SIG-M5 (cell line): Measurements from ENCODE around the gene CDC73.
"Not testable (repeated sequence)": the region's sequence is repeated elsewhere in the genome, so short reads cannot be mapped to it uniquely, and the experiment has no call there.

Experiments
- DNase-seq: peaks from one replicate; lab custom pipeline; 2025; lab: John Stamatoyannopoulos, UW

The CDC73 gene

DNA sequence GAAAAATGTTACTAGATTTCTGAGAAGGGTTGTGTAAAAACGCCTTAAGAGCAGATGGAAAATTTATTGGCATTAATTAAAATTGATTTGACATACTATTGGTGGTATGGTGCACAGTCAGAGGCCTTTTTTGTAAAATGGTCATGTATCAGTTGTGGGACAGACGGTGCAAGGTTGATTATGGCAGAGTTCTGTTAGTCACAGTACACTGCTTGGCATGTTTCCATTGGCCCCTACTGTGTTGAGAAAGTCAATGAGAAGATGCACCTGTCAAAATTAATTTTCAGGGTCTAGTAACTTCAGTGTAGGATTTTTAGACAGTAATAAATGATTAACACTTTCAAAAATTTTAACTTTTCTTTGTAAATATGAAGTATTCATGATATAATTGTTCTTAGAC is 60.2 kb downstream of the CDC73 start:
- no peak for DNase-seq

- DNase-seq = no peak
Measured at GRCh38 chr1:193183019-193183627, 61.3 kb downstream of the CDC73 start.

- DNase-seq = no peak
Measured at GRCh38 chr1:193184776-193185175, 62.9 kb downstream of the CDC73 start.

GRCh38 chr1:193185211-193185610 is 63.4 kb downstream of the CDC73 start:
- DNase-seq = no peak

DNA sequence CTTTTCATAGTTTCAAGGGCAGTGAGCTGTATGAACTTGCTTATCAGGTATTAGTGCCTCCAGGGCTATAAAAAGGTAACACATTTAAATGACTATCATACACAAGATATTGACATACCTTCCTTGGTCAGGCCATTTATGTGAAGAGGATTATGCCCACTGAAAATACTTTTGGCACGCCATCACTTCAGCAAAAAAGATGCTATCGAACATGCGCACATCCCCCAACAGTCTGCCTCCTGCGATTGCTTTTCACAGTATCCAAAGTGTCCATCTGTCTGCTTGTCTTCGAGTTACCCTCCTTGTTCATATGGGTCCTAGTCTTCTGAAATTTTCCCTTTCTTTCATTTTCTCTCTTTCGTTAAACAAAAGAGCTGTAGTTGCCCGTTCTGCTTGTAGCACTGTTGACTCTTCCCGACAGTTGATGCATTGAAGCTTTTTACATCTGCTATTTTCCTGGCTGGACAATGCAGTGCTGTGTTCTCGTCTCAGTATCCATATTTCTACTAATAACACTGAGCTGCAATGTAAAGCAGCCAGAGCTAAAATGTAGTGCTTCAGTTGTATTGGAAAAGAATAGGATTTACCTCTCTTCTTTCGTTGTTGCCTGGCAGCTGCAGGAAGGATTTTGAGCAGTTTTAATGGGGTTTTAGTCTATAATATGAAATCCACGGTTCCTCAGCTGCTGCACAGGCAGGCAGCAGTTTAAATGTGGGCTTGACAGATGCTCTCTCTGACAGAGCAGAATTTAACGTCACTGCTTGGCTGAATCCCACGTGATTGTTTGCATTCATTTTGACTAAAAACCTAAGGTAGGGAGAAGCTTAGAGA is 64.3 kb downstream of the CDC73 start, which contains the start of gene B3GALT2:
TSS of gene B3GALT2 (minus strand) at position 713 of the 831 bp plus-strand sequence. CDS start 5,051 bp downstream, outside the sequence.
- DNase-seq = no peak

DNA sequence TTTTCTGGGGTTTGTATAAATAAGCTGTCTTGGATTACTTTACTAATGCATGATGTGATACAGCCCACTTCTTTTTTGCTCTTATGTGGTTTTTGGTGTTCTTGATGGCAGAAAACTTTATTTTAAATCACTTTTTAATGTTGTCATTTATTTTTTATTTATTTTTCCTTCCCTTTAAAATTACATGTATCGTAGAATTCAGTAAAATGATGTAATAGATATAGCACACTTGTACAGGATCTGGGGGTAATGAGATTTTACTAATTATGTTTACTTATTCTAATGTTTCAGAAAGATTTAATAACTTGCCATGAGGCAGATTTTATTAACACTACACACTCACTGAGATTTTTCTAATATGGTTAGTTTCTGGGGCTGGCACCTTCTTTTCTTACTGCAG is 65.3 kb downstream of the CDC73 start:
- DNase-seq = no peak

DNA sequence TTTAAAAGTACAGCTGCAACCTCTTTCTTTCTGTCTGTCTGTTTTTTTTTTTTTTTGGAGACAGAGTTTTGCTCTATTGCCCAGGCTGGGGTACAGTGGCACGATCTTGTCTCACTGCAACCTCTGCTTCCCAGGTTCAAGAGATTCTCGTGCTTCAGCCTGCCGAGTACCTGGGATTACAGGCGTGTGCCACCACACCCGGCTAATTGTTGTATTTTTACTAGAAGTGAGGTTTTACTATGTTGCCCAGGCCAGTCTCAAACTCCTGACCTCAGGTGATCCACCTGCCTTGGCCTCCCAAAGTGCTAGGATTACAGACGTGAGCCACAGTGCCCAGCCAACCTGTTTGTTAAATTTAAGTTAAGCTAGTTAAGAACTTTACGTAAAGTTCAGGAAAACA is 67.1 kb downstream of the CDC73 start:
- not testable (repeated sequence) for DNase-seq

- no peak for DNase-seq
Measured at GRCh38 chr1:193189442-193190095, 67.7 kb downstream of the CDC73 start.

DNA sequence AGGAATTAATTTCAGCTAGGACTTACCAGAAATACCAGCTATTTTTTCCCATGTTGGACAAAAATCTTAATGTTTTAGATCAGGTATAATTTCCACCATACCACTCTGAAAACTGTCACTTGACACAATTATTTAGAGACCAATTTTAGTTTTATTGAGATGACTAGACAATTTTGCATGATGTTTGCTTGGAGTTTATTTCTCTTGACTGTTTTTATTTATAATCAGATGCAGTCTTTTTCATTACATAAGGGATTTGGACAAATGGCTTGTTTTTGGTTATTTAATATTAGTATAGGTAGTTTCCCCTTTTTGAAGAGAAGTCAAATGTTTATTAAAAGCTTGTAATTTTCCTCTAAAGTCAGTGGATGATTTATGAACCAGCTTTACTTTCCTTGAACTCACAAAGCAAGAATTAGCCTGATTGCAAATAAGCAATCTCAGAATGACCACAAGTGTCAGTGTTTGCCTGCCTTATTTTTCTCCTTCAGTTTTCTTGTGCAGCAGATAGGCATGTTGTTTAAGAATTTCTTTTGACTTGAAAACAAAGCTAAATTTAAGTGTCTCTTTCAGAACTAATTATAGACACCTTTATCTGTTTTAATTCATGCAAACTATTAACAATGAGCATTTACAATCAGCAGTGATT is 68.4 kb downstream of the CDC73 start:
- DNase-seq = no peak

DNA sequence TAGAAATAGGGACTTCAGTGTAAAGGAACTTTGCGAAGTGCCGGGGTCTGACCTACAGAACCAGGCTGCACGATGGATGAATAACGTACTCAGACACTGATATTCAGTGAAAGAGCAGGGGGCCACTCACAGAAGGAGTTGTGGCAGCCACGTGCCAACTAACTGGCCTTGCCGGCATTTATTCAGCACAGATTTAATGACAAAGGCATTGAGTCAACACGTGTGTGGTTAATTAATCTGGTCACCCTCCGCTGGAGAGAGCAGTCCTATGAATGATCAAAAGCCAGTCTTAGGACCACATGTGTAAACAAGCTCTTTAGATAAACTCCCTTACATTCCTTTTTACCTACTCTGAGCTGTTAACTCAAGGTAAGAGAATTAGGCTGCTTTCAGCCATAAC is 70.8 kb downstream of the CDC73 start:
- no peak for DNase-seq

DNA sequence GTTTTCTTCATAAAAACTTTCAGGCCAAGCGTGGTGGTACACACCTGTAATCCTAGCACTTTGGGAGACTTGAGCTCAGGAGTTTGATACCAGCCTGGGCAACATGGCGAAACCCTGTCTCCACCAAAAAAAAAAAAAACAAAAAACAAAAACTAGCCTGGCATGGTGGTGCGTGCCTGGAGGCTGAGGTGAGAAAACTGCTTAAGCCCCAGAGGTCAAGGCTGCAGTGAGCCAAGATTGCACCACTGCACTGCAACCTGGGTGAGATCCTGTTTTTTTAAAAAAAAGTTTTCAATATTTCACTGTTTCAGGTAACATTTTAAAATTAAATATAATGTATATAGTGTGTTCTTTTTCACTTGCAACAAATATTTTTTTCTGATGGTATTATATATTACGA is 78.1 kb downstream of the CDC73 start:
- DNase-seq = no peak

DNA sequence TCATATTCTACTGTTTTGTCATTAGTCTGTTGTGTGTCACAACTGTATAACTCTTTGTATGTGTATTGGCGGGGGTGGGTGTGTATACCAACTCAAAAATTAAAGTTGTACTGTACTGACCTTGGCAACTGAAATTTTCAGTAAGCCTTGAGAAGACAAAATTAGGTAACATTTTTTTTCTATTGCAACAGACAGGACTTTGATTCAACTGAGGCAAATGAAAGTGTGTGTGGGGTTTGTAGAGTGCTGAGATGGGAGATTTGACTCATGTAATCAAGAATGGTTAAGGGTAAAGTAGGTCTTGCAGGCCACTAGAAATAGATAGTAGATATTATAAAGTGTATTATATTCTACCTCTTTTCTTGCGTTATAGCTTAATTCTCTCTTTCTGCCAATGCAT is 79.2 kb downstream of the CDC73 start:
- DNase-seq = no peak

DNA sequence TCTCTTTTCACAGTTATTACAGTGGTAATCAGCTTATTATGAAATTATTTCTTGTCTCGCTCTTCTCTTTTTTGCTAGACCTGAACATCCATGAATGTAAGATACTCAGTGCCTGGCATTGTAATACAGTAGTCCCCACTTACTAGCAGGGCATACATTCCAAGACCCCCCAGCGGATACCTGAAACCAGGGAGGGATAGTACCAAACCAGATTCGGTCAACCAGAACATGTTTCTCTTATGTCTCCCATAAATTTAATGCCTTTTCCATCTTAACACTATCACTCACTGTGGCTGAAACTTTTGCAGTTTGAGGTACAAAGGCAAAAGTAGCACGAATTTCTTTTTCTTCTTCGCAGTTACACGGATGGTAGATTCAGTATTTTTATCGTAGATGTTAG is 89.2 kb downstream of the CDC73 start:
- DNase-seq = no peak

DNA sequence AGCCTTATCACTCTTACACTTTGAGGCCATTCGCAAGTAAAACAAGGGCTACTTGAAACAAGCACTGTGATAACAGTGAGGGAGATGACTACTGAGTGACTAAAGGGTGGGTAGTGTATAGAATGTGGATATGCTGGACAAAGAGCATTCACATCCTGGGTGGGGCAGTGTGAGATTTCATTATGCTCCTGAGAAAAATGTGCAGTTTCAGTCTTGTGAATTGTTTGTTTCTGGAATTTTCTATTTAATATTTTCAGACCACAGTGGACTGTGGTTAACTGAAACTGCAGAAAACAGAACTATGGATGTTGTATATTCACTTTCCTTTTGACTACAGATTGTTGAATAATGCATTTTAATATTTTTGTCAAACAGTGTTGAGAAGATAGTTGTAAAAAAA is 89.7 kb downstream of the CDC73 start:
- no peak for DNase-seq

DNA sequence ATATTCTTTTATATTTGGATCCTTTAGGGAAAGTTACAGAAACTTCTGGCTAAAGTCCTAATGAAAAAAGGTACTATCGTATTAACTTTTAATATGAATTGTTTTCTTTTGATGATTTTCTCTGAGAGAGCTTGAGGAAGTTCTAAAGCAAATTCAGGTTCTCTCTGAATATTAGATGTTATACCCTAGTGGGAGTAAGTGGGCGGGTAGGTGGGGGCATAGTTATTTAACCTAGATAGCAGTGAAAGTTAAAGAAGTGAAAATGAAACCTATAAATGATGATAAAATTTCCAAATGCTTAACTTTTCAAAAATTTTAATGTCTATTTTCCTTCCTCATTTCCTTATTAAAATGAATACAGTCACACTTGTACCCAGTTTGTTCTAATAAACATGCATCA is 90.8 kb downstream of the CDC73 start:
- no peak for DNase-seq

DNA sequence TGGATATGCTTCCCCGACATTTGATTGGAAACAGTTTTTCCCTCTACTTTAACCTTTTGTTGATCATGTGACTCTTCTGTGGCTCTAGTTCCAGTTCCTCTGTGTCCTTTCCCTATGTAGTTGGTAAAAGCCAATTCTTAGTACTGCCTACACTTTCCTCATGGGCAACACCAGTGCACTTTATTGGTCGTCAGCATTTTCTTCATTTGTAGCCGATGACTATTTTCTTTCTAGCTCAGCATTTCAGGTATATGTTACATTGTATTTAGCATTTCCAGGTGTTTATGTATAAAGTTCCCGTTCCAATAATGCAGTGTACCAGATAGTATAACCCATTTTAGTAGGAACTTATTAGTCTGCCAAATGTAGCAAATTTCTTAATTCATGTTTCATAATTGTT is 92.2 kb downstream of the CDC73 start:
- DNase-seq = no peak

- no peak for DNase-seq
Measured at GRCh38 chr1:193216920-193217319, 95.1 kb downstream of the CDC73 start.

DNA sequence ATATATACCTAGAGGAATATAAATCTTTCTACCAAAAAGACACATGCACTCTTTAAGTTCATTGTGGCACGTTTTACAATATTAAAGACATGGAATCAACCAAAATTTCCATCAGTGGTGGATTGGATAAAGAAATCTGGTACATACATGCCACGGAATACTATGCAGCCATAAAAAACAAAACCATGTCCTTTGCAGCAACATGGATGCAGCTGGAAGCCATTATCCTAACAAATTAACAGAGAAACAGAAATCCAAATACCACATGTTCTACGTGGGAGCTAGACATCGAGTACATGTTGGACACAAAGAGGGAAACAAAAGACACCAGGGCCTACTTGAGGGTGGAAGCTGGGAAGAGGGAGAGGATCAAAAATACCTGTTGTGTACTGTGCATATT is 97.6 kb downstream of the CDC73 start:
- DNase-seq = no peak

- no peak for DNase-seq
Measured at GRCh38 chr1:193221651-193222050, 99.8 kb downstream of the CDC73 start.

DNA sequence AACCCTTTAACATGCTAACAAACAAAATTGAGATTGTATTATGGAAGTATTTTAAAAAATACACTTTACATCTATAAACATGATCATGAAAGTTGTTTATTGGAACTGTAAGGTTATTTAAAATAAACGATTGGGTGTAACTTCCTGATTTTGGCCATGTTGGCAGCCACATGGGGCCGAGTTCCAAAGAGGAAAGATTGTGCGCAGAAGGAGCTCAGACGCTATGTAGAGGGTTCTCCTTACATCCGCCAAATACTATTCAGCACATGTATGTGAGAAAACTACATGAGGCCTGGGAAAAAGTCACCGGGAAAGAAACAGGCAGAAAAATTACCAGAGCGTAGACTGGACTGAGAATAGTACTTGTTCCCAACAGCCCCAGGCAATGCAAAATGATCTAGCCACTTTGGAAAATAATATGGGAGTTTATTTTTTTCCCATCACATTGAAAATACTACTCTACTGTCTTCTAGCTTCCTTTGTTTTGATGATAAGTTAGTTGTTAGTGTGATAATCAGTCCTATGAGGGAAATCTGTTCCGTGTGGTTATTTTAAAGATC is 100.3 kb downstream of the CDC73 start:
- no peak for DNase-seq

GRCh38 chr1:193229136-193229535 is 107.3 kb downstream of the CDC73 start:
- no peak for DNase-seq

DNA sequence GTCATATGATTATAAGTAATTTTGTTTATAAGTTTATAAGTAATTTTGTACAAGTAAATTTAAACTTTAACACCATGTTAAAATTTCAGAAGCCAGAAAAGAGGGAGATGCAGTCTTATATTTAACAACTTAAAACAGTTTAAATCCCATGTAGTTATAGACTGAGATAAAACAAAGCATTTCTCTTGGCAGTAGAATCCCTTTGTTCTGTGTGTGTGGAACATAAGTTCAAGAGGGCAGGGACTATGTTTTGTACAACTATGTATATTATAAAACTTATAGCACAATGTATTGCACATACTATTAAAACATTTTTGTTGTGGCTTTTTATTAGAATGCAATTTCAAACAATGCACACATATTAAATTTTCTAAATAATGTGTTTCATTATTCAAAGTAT is 109.3 kb downstream of the CDC73 start:
- DNase-seq = not testable (repeated sequence)
